B cell (primary cell): ENCODE results near the gene ELFN2. TPM values are rescaled to one million over a fixed set of nuclear protein-coding genes. Genes with fewer than 3 reads are reported as not detected.

Experiments
- ATAC-seq: fragments of 200-7000 bp; cut with Tn5 transposase; one replicate; pipeline ENCODE4 v1.10.0; 2021; ENCODE audit warnings: low read depth, mild to moderate bottlenecking, moderate number of reproducible peaks, moderate library complexity
- CTCF ChIA-PET: fragments of 350-600 bp; sonication (Branson Sonifier 250); formaldehyde crosslinking; loops from one replicate; lab custom pipeline; 2021; ENCODE audit warnings: antibody characterized with exemption, inconsistent platforms; lab: Charles Lee
- POLR2A ChIA-PET: fragments of 350-600 bp; sonication (Branson Sonifier 250); formaldehyde crosslinking; loops from one replicate; lab custom pipeline; 2021; ENCODE audit warnings: antibody characterized with exemption; lab: Charles Lee
- DNase-seq: peaks from one replicate; pipeline ENCODE4 v3.0.0; 2013
- H2AFZ ChIP-seq: 2 replicates; pipeline ENCODE4 v1.6.1; 2012; ENCODE audit warnings: mild to moderate bottlenecking, low read depth, low read length; ENCODE audit not compliant: insufficient read depth, poor library complexity, severe bottlenecking
- H3K27ac ChIP-seq, 2 donors: 1 replicate in 1 of 2; 2 replicates in 1 of 2; pipeline ENCODE4 v1.5.1; 2012 to 2013; ENCODE audit warnings: low read length in 2 of 2, mild to moderate bottlenecking in 2 of 2, moderate library complexity in 1 of 2
- H3K27me3 ChIP-seq, 4 experiments: fragments of 200-600 bp in 1 of 4; sonication (generic) in 1 of 4; replicated peaks in 1 of 4; 1 replicate in 2 of 4; 2 replicates in 2 of 4; pipeline versions ENCODE4 v1.6.1 to v1.7.0; 2013 to 2016; ENCODE audit warnings: low read length in 3 of 4, mild to moderate bottlenecking in 2 of 4, mixed read lengths in 1 of 4, moderate library complexity in 1 of 4; ENCODE audit not compliant: insufficient read depth in 4 of 4, control insufficient read depth in 3 of 4; ENCODE audit errors: control extremely low read depth in 1 of 4
- H3K36me3 ChIP-seq, 2 experiments: replicated peaks in 1 of 2; 1 replicate in 1 of 2; 2 replicates in 1 of 2; pipeline versions ENCODE4 v1.6.1 to v1.7.1; 2013; ENCODE audit warnings: low read length in 1 of 2; ENCODE audit not compliant: insufficient read depth in 2 of 2, control insufficient read depth in 1 of 2; ENCODE audit errors: control extremely low read depth in 1 of 2, extremely low read depth in 1 of 2
- H3K4me1 ChIP-seq, 2 donors: fragments of 200-600 bp in 1 of 2; sonication (generic) in 1 of 2; 1 replicate in 1 of 2; 2 replicates in 1 of 2; pipeline versions ENCODE4 v1.5.1 to v1.6.1; 2013 to 2017; ENCODE audit warnings: low read length in 2 of 2; ENCODE audit not compliant: control insufficient read depth in 2 of 2, insufficient read depth in 2 of 2
- H3K4me2 ChIP-seq: replicated peaks from 2 replicates; pipeline ENCODE3; 2012; ENCODE audit warnings: mild to moderate bottlenecking, low read depth, low read length; ENCODE audit not compliant: poor library complexity, severe bottlenecking
- H3K4me3 ChIP-seq, 5 experiments: fragments of 200-600 bp in 1 of 5; sonication (generic) in 1 of 5; 1 replicate in 3 of 5; 2 replicates in 2 of 5; pipeline versions ENCODE4 v1.5.1 to v1.7.0; 2011 to 2016; ENCODE audit warnings: low read length in 4 of 5, mild to moderate bottlenecking in 4 of 5, low read depth in 2 of 5, control low read depth in 1 of 5, moderate library complexity in 1 of 5; ENCODE audit not compliant: insufficient read depth in 1 of 5; ENCODE audit errors: control extremely low read depth in 1 of 5, extremely low read depth in 1 of 5
- H3K79me2 ChIP-seq: fragments of 200-600 bp; sonication (generic); one replicate; pipeline ENCODE4 v1.6.0; 2016; ENCODE audit warnings: low read length; ENCODE audit not compliant: control insufficient read depth, insufficient read depth
- H3K9ac ChIP-seq: fragments of 200-600 bp; sonication (generic); 2 replicates; pipeline ENCODE4 v1.6.1; 2017; ENCODE audit warnings: mild to moderate bottlenecking, low read length, moderate library complexity
- H3K9me3 ChIP-seq, 3 donors: one replicate each; pipeline versions ENCODE4 v1.6.1 to v1.7.1; 2013; ENCODE audit warnings: low read length in 2 of 3; ENCODE audit not compliant: control insufficient read depth in 2 of 3, insufficient read depth in 1 of 3; ENCODE audit errors: control extremely low read depth in 1 of 3
- H4K20me1 ChIP-seq: 2 replicates; pipeline ENCODE4 v1.6.0; 2012; ENCODE audit warnings: mild to moderate bottlenecking, low read length; ENCODE audit not compliant: insufficient read depth, control insufficient read depth, poor library complexity, severe bottlenecking
- H3K27ac Mint-ChIP-seq: one replicate; pipeline ENCODE4 v1.8.0; 2021; ENCODE audit warnings: mixed read lengths
- H3K27me3 Mint-ChIP-seq: one replicate; pipeline ENCODE4 v1.8.0; 2021; ENCODE audit warnings: mixed read lengths
- H3K4me1 Mint-ChIP-seq: one replicate; pipeline ENCODE4 v1.8.0; 2021; ENCODE audit warnings: mixed read lengths
- H3K4me3 Mint-ChIP-seq: one replicate; pipeline ENCODE4 v1.8.0; 2021; ENCODE audit warnings: mixed read lengths
- H3K9me3 Mint-ChIP-seq: one replicate; pipeline ENCODE4 v1.8.0; 2022; ENCODE audit warnings: mixed read lengths; ENCODE audit not compliant: insufficient read depth
- CTCF ChIP-seq: fragments of 200-600 bp; IDR thresholded peaks from one replicate; pipeline ENCODE4 v1.8.0; 2022; ENCODE audit warnings: antibody characterized with exemption, mild to moderate bottlenecking
- EZH2 ChIP-seq: IDR thresholded peaks from 2 replicates; pipeline ENCODE4 v1.6.1; 2012; ENCODE audit warnings: borderline replicate concordance, low read depth, mild to moderate bottlenecking, moderate library complexity, low read length; ENCODE audit not compliant: insufficient read depth, poor library complexity, severe bottlenecking
- WGBS: methylation state at CpG from one replicate; pipeline ENCODE4 v1.1.5; 2013; ENCODE audit warnings: missing lambda C conversion rate; ENCODE audit not compliant: insufficient coverage; 5-methylcytosine and 5-hydroxymethylcytosine counted together
- intact Hi-C: fragments of 100-400 bp; cut with micrococcal nuclease; formaldehyde crosslinking; loops from one replicate; pipeline ENCODE4 v1.10.0; 2022
- polyA plus RNA-seq: library from polyadenylated mRNA; depleted of rRNA; stranded (reverse); fragments of >200 nt; gene quantifications from 2 replicates; pipeline ENCODE4 v1.2.3, GENCODE V29; 2012
- total RNA-seq, 2 donors: library from RNA; stranded (reverse); fragments of 120-200 nt in 1 of 2; gene quantifications; 1 replicate in 1 of 2; 2 replicates in 1 of 2; pipeline versions ENCODE4 v1.2.3 to v1.2.4, GENCODE V29; 2013 to 2022

The ELFN2 gene
- total and polyA plus RNA-seq, 2 donors (not counting 1 experiment from before 2014, with no cell fraction given) = 0.07 to 0.12 TPM

GRCh38 chr22:37451218-37451617 lies 23.9 kb upstream of the ELFN2 start:
- TF ChIP-seq CTCF = no peak
- no peaks in the 10 kb centered on the region for H3K9me3 Mint-ChIP-seq
- Histone ChIP-seq H3K4me3 (no peak overlapping the region), H4K20me1 (no peaks in the 10 kb centered on the region), H3K36me3 (no peaks in the 10 kb centered on the region), H3K27me3 (peaks cover 0 to 23% (median 4%) of the 10 kb centered on the region in 4 experiments), H3K4me2 (no peak overlapping the region), H3K4me1 (no peaks in the 10 kb centered on the region), H2AFZ (no peak overlapping the region), H3K27ac (no peak overlapping the region), H3K79me2 (no peaks in the 10 kb centered on the region), H3K9ac (no peak overlapping the region), H3K9me3 (no peaks in the 10 kb centered on the region)
- H3K4me3 Mint-ChIP-seq = no peak overlapping the region
- H3K27me3 Mint-ChIP-seq = peaks cover 5% of the 10 kb centered on the region
- WGBS = no CpG with 5 or more reads among the region's 1 CpG
- CTCF ChIA-PET = no interaction called here
- DNase-seq = no peak
- POLR2A ChIA-PET = no interaction called here
- no peak for ATAC-seq
- H3K4me1 Mint-ChIP-seq = peaks cover 1% of the 10 kb centered on the region
- no peak overlapping the region for H3K27ac Mint-ChIP-seq
- intact Hi-C loops = no loop called here

- Histone ChIP-seq H2AFZ (no peak overlapping the region), H3K4me1 (no peaks in the 10 kb centered on the region), H3K4me2 (no peak overlapping the region), H4K20me1 (no peaks in the 10 kb centered on the region), H3K4me3 (no peak overlapping the region), H3K27me3 (peaks cover 0 to 24% (median 4%) of the 10 kb centered on the region in 4 experiments), H3K36me3 (no peaks in the 10 kb centered on the region), H3K9me3 (no peaks in the 10 kb centered on the region), H3K79me2 (no peaks in the 10 kb centered on the region), H3K27ac (no peak overlapping the region), H3K9ac (no peak overlapping the region)
- H3K9me3 Mint-ChIP-seq = no peaks in the 10 kb centered on the region
- DNase-seq = no peak
- WGBS = 55% methylated on average over 9 of the region's 15 CpGs
- no peak overlapping the region for H3K27ac Mint-ChIP-seq
- CTCF ChIA-PET = interaction anchor here (1.6 to 1.7 kb wide), 2 partner anchors 9 to 22 kb away, joined by 4 to 6 read pairs; no protein-coding TSS in a partner anchor
- peaks cover 1% of the 10 kb centered on the region for H3K4me1 Mint-ChIP-seq
- H3K4me3 Mint-ChIP-seq = no peak overlapping the region
- no peak for ATAC-seq
- H3K27me3 Mint-ChIP-seq = peaks cover 5% of the 10 kb centered on the region
- TF ChIP-seq EZH2 (no peak), CTCF (no peak)
- intact Hi-C loops = no loop called here
- POLR2A ChIA-PET = interaction anchor here (0.5 kb wide), 1 partner anchor 473 kb away, joined by 5 read pairs; no protein-coding TSS in a partner anchor
Measured at GRCh38 chr22:37449331-37450001, 22.2 kb upstream of the ELFN2 start.
